Bone marrow (tissue), 2 donors: ENCODE measurements around the gene SEC14L6.
"Not testable (repeated sequence)": the region's sequence is repeated elsewhere in the genome, so short reads cannot be mapped to it uniquely, and the experiment has no call there.

Experiments used
- DNase-seq, 2 donors: peaks; one replicate each; lab custom pipeline; 2025; lab: John Stamatoyannopoulos, UW

Gene SEC14L6

GRCh38 chr22:30546616-30547015 lies at the start of gene SEC14L6:
Gene SEC14L6 (minus strand): TSS chr22:30546741. CDS start chr22:30546682, 59 bp downstream.
- DNase-seq: no peak

GRCh38 chr22:30596199-30596598 lies 49.7 kb upstream of the SEC14L6 start:
- DNase-seq: no peak

GRCh38 chr22:30592360-30592713 lies 45.8 kb upstream of the SEC14L6 start:
- DNase-seq: not testable (repeated sequence)

GRCh38 chr22:30591588-30592359 lies 45.2 kb upstream of the SEC14L6 start, which contains the start of gene PES1:
Gene PES1 (minus strand): TSS chr22:30591910. CDS start chr22:30591833, 77 bp downstream.
- DNase-seq: peak; percentile 75 to 98

- DNase-seq: no peak
Observed at GRCh38 chr22:30591191-30591587, 44.6 kb upstream of the SEC14L6 start.

- no peak for DNase-seq
Observed at GRCh38 chr22:30586414-30586813, 39.9 kb upstream of the SEC14L6 start.

- no peak for DNase-seq
Observed at GRCh38 chr22:30584441-30584840, 37.9 kb upstream of the SEC14L6 start.

GRCh38 chr22:30582788-30583545 lies 36.4 kb upstream of the SEC14L6 start:
- DNase-seq: no peak

- DNase-seq: no peak
Observed at GRCh38 chr22:30582051-30582450, 35.5 kb upstream of the SEC14L6 start.

GRCh38 chr22:30580896-30581295 lies 34.4 kb upstream of the SEC14L6 start:
- DNase-seq: no peak

GRCh38 chr22:30578481-30578880 lies 31.9 kb upstream of the SEC14L6 start:
- no peak for DNase-seq

GRCh38 chr22:30575859-30576258 lies 29.3 kb upstream of the SEC14L6 start:
- no peak for DNase-seq

GRCh38 chr22:30574997-30575671 lies 28.6 kb upstream of the SEC14L6 start:
- no peak for DNase-seq

- DNase-seq: no peak
Observed at GRCh38 chr22:30574095-30574981, 27.8 kb upstream of the SEC14L6 start, which contains the start of gene GAL3ST1. Gene GAL3ST1 (minus strand): TSS chr22:30574665. CDS start chr22:30557392, 17,273 bp downstream.

GRCh38 chr22:30573594-30574094 lies 27.1 kb upstream of the SEC14L6 start:
- no peak for DNase-seq

- DNase-seq: no peak
Observed at GRCh38 chr22:30572840-30573593, 26.5 kb upstream of the SEC14L6 start.

GRCh38 chr22:30572210-30572609 lies 25.7 kb upstream of the SEC14L6 start:
- no peak for DNase-seq

GRCh38 chr22:30569674-30570202 lies 23.2 kb upstream of the SEC14L6 start:
- DNase-seq: no peak

GRCh38 chr22:30568137-30568805 lies 21.7 kb upstream of the SEC14L6 start:
- no peak for DNase-seq

GRCh38 chr22:30567277-30567676 lies 20.7 kb upstream of the SEC14L6 start:
- DNase-seq: not testable (repeated sequence)
